Right lobe of liver (tissue), 4 donors: ENCODE results near the gene KRT26.

Experiments
- POLR2A ChIP-seq: fragments of 450-650 bp; IDR thresholded peaks from one replicate; pipeline ENCODE4 v1.6.1; 2017; ENCODE audit warnings: antibody characterized with exemption, mild to moderate bottlenecking
- TF ChIP-seq, protein P1 (sequence below), 4 donors: fragments of 200-600 bp in 3 of 4; fragments of 450-650 bp in 1 of 4; IDR thresholded peaks; one replicate each; pipeline versions ENCODE4 v1.5.1 to v1.8.0; 2016 to 2022; ENCODE audit warnings: antibody characterized with exemption in 4 of 4, mild to moderate bottlenecking in 2 of 4
- donor health status: DM: no; HTN: no; CAD: no.
- donor health status: DM: no; HTN: no; CAD: no.
- donor health status: DM: no; HTN: yes; CAD: no.

DNA sequence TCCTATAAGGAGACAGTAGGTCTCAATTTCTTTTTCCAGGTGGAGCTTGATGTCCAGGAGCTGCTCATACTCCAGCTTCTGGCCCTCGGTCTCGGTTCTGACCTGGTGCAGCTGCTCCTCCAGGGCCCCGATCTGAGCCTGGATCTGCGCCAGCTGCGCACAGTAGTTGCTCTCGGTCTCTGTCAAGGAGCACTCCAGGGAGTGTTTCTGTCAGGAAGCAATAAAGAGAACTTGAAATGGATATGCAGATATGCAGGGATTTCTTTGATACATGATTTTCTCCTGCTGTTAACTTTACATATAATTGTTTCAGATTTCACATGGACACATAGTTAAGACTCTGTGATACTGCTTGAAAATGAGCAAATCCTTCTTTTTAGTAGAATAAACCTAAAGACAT lies 21.6 kb downstream of the KRT26 start:
- TF ChIP-seq, protein P1, sequence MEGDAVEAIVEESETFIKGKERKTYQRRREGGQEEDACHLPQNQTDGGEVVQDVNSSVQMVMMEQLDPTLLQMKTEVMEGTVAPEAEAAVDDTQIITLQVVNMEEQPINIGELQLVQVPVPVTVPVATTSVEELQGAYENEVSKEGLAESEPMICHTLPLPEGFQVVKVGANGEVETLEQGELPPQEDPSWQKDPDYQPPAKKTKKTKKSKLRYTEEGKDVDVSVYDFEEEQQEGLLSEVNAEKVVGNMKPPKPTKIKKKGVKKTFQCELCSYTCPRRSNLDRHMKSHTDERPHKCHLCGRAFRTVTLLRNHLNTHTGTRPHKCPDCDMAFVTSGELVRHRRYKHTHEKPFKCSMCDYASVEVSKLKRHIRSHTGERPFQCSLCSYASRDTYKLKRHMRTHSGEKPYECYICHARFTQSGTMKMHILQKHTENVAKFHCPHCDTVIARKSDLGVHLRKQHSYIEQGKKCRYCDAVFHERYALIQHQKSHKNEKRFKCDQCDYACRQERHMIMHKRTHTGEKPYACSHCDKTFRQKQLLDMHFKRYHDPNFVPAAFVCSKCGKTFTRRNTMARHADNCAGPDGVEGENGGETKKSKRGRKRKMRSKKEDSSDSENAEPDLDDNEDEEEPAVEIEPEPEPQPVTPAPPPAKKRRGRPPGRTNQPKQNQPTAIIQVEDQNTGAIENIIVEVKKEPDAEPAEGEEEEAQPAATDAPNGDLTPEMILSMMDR (IDR thresholded peaks at IDR 0.05) = no peak
- TF ChIP-seq POLR2A = no peak
